GM19023 (cell line): ENCODE measurements around the gene ZBTB7A.

ENCODE experiments used
- ATAC-seq: cut with Tn5 transposase; IDR thresholded peaks from one replicate; pipeline ENCODE4 v1.9.1; 2021; ENCODE audit warnings: mild to moderate bottlenecking, moderate library complexity; ENCODE audit not compliant: unreplicated experiment

ZBTB7A gene

GRCh38 chr19:4038661-4039423 lies 27.9 kb downstream of the ZBTB7A start:
- ATAC-seq: no peak

DNA sequence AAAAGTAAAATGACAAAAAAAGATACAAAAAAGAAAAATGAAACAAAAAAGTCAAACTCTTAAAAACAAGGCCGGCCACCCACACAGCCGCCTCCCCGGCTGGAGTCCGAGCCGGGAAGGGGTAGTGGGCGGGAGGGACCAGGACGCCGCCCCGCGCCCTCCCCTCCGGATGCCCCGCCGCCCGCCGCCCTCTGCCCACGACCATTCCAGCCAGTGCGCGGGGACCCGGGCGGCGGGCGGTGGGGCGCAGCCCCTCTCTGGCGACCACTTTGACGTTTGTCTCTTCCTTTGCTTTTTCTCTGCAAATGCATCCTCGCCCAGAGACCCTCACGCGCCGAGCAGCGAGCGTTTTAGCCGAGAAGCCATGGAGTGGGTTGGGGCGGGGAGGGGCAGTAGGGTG lies 28.6 kb downstream of the ZBTB7A start:
- no peak for ATAC-seq

GRCh38 chr19:4037301-4037949 lies 29.3 kb downstream of the ZBTB7A start:
- ATAC-seq: no peak

GRCh38 chr19:4036576-4037300 lies 30.0 kb downstream of the ZBTB7A start:
- no peak for ATAC-seq

GRCh38 chr19:4035582-4035981 lies 31.1 kb downstream of the ZBTB7A start:
- no peak for ATAC-seq

DNA sequence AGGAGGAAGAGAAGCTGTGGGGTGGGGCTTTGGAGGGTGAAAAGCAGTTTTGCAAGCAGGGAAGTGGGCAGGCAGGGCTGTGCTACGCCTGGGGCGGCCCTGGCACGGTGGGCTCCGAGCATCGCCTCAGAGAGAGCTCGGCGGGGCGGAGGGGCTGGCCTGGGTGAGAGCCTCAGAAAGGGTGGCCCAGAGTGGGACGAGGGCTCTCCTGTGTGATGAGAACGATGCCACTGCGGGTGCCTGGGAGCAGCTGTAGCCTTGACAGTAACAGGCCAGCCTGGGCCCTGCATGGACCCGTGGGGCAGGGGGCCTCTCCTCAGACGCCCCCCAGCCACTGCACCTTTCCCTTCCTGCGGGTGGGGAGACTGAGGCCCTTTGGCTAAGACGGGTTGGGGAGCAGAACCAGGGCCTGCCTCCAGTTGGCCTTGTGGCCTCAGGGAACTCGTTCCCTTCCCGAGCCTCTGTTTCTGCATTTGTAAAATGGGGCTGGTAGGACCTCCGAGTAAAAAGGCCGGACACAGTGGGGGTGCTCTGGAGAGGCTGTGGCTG lies 31.6 kb downstream of the ZBTB7A start:
- no peak for ATAC-seq

- ATAC-seq: no peak
Measured at GRCh38 chr19:4034048-4035017, 32.4 kb downstream of the ZBTB7A start.

- no peak for ATAC-seq
Measured at GRCh38 chr19:4033028-4033956, 33.4 kb downstream of the ZBTB7A start.

DNA sequence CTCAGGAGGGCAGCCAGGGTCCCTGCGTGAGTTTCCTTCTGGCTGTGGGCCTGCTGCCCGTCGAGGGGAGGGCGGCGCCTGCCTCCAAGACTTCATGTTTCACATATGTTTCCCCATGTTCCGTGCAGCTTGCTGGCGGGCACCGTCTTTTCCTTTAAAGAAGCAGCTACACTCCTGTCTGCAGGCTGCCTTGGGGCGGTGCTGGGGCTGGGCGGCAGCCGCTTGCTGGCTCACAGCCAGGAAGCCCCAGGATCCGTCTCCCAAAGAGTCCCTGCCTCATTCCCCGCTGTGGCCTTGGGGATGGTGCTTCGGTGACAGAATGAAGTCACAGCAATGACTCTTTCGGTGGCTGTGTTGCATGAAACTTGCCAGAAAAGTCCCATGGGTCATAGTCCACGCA lies 34.3 kb downstream of the ZBTB7A start:
- no peak for ATAC-seq

DNA sequence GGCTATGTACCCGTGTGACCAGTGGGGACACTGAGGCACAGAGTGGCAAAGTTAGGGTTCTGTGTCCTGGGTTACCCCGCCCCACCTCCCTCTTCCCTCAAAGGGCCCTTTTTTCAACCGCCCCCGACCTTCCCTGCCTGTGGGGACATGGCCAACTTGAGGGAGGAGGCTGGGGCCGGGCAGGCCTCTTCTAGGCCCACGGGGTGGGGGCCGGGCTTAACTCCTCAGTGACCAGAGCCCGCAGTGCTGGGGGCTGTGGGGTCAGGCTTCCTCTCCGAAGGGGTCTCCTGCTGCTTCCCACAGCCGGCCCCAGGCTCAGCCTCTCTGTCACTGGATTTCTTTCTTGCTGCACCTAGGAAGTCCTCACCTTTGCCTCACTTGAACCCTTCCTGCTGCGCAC lies 35.3 kb downstream of the ZBTB7A start:
- ATAC-seq: no peak

DNA sequence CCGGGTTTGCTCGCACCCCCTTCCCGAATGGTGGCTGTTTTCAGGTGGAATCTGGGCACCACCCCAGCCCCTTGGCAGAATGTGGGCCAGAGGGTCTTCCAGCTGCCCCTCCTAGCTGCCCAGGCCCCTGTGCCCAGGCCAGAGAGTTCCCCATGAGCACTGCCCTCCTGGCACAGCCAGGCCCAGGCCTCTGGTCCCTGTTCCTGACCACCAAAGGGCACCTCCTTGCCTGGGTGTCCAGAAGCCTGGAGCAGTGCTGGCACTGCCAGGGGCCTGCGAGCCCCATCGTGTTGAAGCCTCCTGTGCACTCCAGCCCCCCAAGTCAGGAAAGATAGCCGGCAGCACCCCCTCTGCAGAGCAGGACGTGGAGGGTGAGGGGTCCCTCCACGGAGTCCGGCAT lies 35.7 kb downstream of the ZBTB7A start:
- ATAC-seq: no peak

GRCh38 chr19:4030552-4030951 lies 36.1 kb downstream of the ZBTB7A start:
- no peak for ATAC-seq

DNA sequence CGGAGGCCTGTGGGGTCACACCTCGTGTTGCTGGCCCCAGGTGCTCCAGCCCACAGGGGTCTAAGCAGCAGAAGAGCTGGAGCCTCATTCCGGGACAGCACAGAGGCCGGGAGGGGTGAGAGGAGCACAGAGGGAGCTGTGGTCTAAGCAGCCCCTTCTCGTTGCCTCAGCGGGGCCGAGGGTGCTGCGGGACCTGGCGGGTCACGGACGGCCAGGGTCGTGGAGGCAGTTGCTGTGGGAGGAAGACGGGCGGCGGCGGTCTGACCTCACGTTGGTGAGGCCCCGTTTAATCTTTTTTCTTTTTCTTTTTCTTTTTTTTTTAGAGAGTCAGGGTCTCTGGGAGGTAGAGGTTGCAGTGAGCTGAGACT lies 37.5 kb downstream of the ZBTB7A start:
- no peak for ATAC-seq

- ATAC-seq: no peak
Measured at GRCh38 chr19:4028334-4029246, 38.1 kb downstream of the ZBTB7A start.

- ATAC-seq: no peak
Measured at GRCh38 chr19:4027146-4027545, 39.6 kb downstream of the ZBTB7A start.

GRCh38 chr19:4025317-4025716 lies 41.4 kb downstream of the ZBTB7A start:
- no peak for ATAC-seq

- no peak for ATAC-seq
Measured at GRCh38 chr19:4023600-4024398, 42.9 kb downstream of the ZBTB7A start.

- ATAC-seq: no peak
Measured at GRCh38 chr19:4019578-4019977, 47.1 kb downstream of the ZBTB7A start.
